Measurements from ENCODE around the gene MGA.

DNA sequence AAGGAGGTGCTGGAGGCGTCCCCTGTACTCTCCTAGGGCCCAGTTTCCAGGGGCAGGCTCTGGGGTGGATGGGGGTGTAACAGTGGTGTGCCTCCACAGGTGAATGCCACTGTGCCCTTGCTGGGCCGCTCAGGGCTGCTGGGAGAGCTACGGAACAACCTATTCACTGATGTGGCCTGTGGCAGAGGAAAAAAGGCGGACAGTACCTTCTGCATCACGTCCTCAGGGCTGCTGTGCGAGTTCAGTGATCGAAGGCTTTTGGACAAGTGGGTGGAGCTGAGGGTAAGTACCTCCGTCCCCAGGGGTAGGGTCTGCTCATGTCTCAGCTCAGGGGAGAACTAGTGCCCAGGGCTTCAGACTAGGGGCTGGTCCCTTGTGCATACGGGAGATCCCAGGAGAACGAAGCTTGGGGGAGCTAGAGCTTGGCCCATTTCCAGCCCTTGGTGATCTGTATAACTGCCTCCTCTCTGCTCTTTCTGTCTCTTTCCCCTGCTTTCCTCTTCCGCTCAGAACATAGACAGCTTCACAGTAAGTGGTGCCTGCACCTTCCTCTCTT, 152.7 kb downstream of the MGA start:
- TF ChIP-seq, protein P1, sequence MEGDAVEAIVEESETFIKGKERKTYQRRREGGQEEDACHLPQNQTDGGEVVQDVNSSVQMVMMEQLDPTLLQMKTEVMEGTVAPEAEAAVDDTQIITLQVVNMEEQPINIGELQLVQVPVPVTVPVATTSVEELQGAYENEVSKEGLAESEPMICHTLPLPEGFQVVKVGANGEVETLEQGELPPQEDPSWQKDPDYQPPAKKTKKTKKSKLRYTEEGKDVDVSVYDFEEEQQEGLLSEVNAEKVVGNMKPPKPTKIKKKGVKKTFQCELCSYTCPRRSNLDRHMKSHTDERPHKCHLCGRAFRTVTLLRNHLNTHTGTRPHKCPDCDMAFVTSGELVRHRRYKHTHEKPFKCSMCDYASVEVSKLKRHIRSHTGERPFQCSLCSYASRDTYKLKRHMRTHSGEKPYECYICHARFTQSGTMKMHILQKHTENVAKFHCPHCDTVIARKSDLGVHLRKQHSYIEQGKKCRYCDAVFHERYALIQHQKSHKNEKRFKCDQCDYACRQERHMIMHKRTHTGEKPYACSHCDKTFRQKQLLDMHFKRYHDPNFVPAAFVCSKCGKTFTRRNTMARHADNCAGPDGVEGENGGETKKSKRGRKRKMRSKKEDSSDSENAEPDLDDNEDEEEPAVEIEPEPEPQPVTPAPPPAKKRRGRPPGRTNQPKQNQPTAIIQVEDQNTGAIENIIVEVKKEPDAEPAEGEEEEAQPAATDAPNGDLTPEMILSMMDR (IDR thresholded peaks at IDR 0.05), result no peak
- TF ChIP-seq POLR2A (IDR thresholded peaks at IDR 0.05), result no peak
